Measurements from ENCODE around the gene SEMA3C. TPM values are rescaled to one million over a fixed set of nuclear protein-coding genes. Genes with fewer than 3 reads are reported as not detected.

The SEMA3C gene
- total and polyA plus RNA-seq, 2 donors (not counting 1 experiment from before 2014, with no cell fraction given) = 0.06 TPM; not detected in 1

GRCh38 chr7:80830010-80830409, 88.8 kb downstream of the SEMA3C start:
- Histone ChIP-seq H2AFZ (ENCODE audit: insufficient read depth, low read depth, low read length, poor library complexity, severe bottlenecking) (no peak overlapping the region), H3K36me3 (replicated peaks in 1 of 2; ENCODE audit: control extremely low read depth in 1 of 2, control insufficient read depth in 1 of 2, extremely low read depth in 1 of 2, insufficient read depth in 2 of 2, low read length in 1 of 2) (no peaks in the 10 kb centered on the region), H4K20me1 (ENCODE audit: control insufficient read depth, insufficient read depth, low read length, poor library complexity, severe bottlenecking) (no peaks in the 10 kb centered on the region), H3K9ac (ENCODE audit: low read length) (no peak overlapping the region), H3K9me3 (ENCODE audit: control extremely low read depth in 1 of 3, control insufficient read depth in 2 of 3, insufficient read depth in 1 of 3, low read length in 2 of 3) (no peaks in the 10 kb centered on the region), H3K27me3 (replicated peaks in 1 of 4; ENCODE audit: control extremely low read depth in 1 of 4, control insufficient read depth in 3 of 4, insufficient read depth in 4 of 4, low read length in 3 of 4) (no peaks in the 10 kb centered on the region), H3K4me2 (replicated peaks; ENCODE audit: low read depth, low read length, poor library complexity, severe bottlenecking) (no peak overlapping the region), H3K4me1 (ENCODE audit: control insufficient read depth in 2 of 2, insufficient read depth in 2 of 2, low read length in 2 of 2) (no peaks in the 10 kb centered on the region), H3K4me3 (ENCODE audit: control extremely low read depth in 1 of 5, extremely low read depth in 1 of 5, insufficient read depth in 1 of 5, low read depth in 2 of 5, low read length in 4 of 5) (no peak overlapping the region), H3K79me2 (ENCODE audit: control insufficient read depth, insufficient read depth, low read length) (no peaks in the 10 kb centered on the region), H3K27ac (ENCODE audit: low read length in 2 of 2) (no peak overlapping the region)
- Mint-ChIP-seq H3K9me3 (ENCODE audit: insufficient read depth) (no peaks in the 10 kb centered on the region), H3K4me3 (no peak overlapping the region), H3K27me3 (no peaks in the 10 kb centered on the region), H3K4me1 (no peaks in the 10 kb centered on the region), H3K27ac (no peak overlapping the region)
- ChIA-PET POLR2A (no interaction called here), CTCF (no interaction called here)
- intact Hi-C loops (cut with micrococcal nuclease) = no loop called here
- DNase-seq (no peak), ATAC-seq (ENCODE audit: low read depth) (no peak)
- TF ChIP-seq CTCF (IDR thresholded peaks at IDR 0.05) (no peak), EZH2 (IDR thresholded peaks at IDR 0.05; ENCODE audit: borderline replicate concordance, insufficient read depth, low read depth, low read length, poor library complexity, severe bottlenecking) (no peak)
- WGBS (ENCODE audit: insufficient coverage) = no CpG with 5 or more reads among the region's 1 CpG

DNA sequence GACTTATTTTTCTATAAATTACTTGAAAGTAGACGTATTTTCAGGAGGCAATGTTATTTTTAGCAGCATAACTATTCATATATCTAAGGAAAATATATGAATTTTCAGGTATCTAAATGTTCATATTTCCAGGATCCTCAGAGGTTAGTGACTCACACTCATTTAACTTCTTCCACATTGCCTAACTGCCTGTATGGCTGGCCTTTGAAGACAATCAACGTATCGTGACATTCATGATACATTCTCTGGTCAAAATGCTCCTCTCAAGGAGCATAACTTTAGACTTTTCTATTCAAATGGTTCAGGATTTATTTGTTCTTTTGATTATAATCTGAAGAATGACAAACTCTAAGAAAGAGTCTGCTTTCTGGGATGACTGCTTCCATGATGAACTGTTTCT, 89.3 kb downstream of the SEMA3C start:
- Histone ChIP-seq H3K27me3 (replicated peaks in 1 of 4; ENCODE audit: control extremely low read depth in 1 of 4, control insufficient read depth in 3 of 4, insufficient read depth in 4 of 4, low read length in 3 of 4) (no peaks in the 10 kb centered on the region), H3K9ac (ENCODE audit: low read length) (no peak overlapping the region), H2AFZ (ENCODE audit: insufficient read depth, low read depth, low read length, poor library complexity, severe bottlenecking) (no peak overlapping the region), H3K4me1 (ENCODE audit: control insufficient read depth in 2 of 2, insufficient read depth in 2 of 2, low read length in 2 of 2) (no peaks in the 10 kb centered on the region), H3K36me3 (replicated peaks in 1 of 2; ENCODE audit: control extremely low read depth in 1 of 2, control insufficient read depth in 1 of 2, extremely low read depth in 1 of 2, insufficient read depth in 2 of 2, low read length in 1 of 2) (no peaks in the 10 kb centered on the region), H3K4me2 (replicated peaks; ENCODE audit: low read depth, low read length, poor library complexity, severe bottlenecking) (no peak overlapping the region), H3K27ac (ENCODE audit: low read length in 2 of 2) (no peak overlapping the region), H4K20me1 (ENCODE audit: control insufficient read depth, insufficient read depth, low read length, poor library complexity, severe bottlenecking) (no peaks in the 10 kb centered on the region), H3K9me3 (ENCODE audit: control extremely low read depth in 1 of 3, control insufficient read depth in 2 of 3, insufficient read depth in 1 of 3, low read length in 2 of 3) (no peaks in the 10 kb centered on the region), H3K4me3 (ENCODE audit: control extremely low read depth in 1 of 5, extremely low read depth in 1 of 5, insufficient read depth in 1 of 5, low read depth in 2 of 5, low read length in 4 of 5) (no peak overlapping the region), H3K79me2 (ENCODE audit: control insufficient read depth, insufficient read depth, low read length) (no peaks in the 10 kb centered on the region)
- Mint-ChIP-seq H3K9me3 (ENCODE audit: insufficient read depth) (no peaks in the 10 kb centered on the region), H3K4me3 (no peak overlapping the region), H3K27ac (no peak overlapping the region), H3K4me1 (no peaks in the 10 kb centered on the region), H3K27me3 (no peaks in the 10 kb centered on the region)
- no CpG with 5 or more reads among the region's 3 CpGs for WGBS (ENCODE audit: insufficient coverage)
- ATAC-seq (ENCODE audit: low read depth) = no peak
- intact Hi-C loops (cut with micrococcal nuclease) = no loop called here
- CTCF ChIA-PET = no interaction called here
- DNase-seq = no peak
- TF ChIP-seq CTCF (IDR thresholded peaks at IDR 0.05) = no peak
- POLR2A ChIA-PET = no interaction called here

Data from B cell (primary cell).